ENCODE measurements around the gene CYSRT1.

CYSRT1 gene

DNA sequence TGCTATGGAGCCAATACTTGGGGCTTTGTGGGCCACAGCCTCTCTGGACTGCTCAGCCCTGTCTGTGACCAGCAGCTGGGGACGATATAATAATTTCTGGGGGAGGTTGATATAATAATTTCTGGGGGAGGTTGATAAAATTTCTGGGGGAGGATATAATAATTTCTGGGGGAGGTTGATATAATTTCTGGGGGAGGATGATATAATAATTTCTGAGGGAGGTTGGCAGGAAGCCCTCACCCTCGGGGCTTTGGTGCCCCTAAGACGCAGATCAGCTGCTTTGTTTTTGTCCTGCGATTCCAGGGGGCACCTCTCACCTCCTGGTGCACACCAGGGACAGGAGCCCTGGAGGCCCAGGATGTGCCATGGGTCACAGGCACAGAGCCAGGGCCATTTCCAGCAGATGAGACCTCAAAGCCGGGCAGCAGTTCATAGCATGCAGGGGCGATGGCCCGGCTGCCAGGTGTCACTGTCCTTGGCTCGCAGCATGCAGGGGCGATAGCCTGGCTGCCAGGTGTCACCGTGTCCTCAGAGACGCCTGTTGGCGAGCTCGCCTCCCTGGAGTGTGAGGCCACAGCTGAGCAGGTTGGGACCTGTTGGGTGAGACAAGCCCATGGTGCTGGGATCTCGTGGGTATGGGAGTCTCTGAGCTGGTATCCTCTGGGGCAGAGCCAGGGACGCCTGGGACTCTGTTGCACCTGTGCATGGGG, 48.8 kb downstream of the CYSRT1 start:
- no peak for DNase-seq

DNA sequence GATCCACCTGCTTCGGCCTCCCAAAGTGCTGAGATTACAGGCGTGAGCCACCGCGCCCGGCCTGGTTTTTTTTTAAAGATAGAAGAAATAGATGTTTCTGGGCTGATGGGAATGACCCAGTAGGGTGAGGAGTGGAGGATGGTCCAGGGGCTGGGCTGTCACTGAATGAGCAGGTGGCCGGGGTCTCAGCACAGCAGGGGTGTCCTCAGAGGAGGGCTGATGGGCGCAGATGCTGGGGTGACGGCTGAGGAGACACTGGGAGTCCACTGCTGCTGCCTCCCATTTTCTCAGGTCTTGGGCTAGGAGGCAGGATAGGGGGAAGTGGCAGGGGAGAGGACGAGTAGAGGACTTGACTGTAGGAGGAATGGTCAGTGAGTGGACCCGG, 50.2 kb downstream of the CYSRT1 start:
- no peak for DNase-seq
